ENCODE measurements around the gene TBC1D4.

Gene TBC1D4

DNA sequence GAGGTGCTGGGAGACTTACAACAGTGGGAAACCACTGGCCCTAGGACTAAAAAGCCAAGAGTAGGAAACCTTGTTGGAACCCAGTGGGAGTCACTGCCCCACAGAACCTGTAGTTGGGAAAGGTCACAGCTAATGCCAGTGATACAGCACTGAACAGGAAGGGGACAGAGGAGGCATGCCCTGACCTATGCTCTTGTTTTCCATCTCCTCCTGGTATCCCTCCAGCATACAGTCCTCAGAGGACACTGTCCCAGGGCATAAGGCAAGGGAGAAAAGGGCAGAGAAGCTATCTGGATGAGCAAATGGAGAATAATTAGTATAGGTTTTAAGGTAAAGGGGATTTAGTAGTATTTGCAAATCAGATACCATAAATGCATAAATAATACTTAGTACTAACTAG, 11.2 kb upstream of the TBC1D4 start:
- Mint-ChIP-seq H3K9me3 (no peaks in the 10 kb centered on the region), H3K4me3 (no peak overlapping the region), H3K27ac (no peak overlapping the region), H3K4me1 (no peaks in the 10 kb centered on the region), H3K36me3 (ENCODE audit: low read depth) (no peaks in the 10 kb centered on the region), H3K27me3 (ENCODE audit: low read depth) (peaks cover 3% of the 10 kb centered on the region)
- TF ChIP-seq, protein P1, sequence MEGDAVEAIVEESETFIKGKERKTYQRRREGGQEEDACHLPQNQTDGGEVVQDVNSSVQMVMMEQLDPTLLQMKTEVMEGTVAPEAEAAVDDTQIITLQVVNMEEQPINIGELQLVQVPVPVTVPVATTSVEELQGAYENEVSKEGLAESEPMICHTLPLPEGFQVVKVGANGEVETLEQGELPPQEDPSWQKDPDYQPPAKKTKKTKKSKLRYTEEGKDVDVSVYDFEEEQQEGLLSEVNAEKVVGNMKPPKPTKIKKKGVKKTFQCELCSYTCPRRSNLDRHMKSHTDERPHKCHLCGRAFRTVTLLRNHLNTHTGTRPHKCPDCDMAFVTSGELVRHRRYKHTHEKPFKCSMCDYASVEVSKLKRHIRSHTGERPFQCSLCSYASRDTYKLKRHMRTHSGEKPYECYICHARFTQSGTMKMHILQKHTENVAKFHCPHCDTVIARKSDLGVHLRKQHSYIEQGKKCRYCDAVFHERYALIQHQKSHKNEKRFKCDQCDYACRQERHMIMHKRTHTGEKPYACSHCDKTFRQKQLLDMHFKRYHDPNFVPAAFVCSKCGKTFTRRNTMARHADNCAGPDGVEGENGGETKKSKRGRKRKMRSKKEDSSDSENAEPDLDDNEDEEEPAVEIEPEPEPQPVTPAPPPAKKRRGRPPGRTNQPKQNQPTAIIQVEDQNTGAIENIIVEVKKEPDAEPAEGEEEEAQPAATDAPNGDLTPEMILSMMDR (IDR thresholded peaks at IDR 0.05; ENCODE audit: unreplicated experiment in 3 of 3) = no peak

DNA sequence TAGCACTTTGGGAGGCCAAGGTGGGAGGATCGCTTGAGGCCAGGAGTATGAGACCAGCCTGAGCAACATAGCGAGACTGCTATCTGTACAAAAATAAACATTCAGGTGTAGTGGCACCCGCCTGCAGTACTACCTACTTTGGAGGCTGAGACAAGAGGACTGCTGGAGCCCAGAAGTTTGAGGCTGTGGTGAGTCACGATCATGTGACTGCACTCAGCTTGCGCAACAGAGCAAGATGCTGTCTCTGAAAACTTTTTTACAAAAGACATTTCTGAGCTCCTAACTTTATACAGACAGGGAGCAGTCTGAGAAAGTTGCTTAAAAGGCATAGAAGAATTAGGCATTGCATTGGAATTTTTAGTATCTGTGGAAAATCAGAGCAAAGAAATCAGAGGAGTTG, 10.4 kb upstream of the TBC1D4 start:
- H3K4me1 Mint-ChIP-seq = no peaks in the 10 kb centered on the region
- H3K4me3 Mint-ChIP-seq = no peak overlapping the region
- no peaks in the 10 kb centered on the region for H3K9me3 Mint-ChIP-seq
- TF ChIP-seq, protein P1 (IDR thresholded peaks at IDR 0.05; ENCODE audit: unreplicated experiment in 3 of 3) = no peak
- no peak overlapping the region for H3K27ac Mint-ChIP-seq
- no peaks in the 10 kb centered on the region for H3K36me3 Mint-ChIP-seq (ENCODE audit: low read depth)
- H3K27me3 Mint-ChIP-seq (ENCODE audit: low read depth) = peaks cover 3% of the 10 kb centered on the region

DNA sequence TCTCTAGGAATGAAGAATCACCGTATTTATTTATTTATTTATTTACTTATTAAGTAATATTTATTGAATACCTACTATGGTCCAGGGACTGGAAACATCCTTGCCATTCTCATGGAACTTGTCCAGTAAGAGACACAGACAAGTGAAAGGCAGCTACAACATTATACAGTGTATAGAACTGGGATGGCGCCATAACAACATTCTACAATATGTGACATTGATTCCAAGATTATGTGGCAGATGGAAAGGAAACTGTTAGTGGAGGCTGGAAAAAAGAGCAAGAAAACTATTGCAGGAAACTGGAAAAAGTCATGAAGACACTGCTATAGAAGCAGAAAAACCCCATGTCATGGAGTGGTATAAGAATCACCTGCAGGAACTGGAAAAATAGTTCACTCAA, 9.4 kb upstream of the TBC1D4 start:
- H3K27me3 Mint-ChIP-seq (ENCODE audit: low read depth) = peaks cover 3% of the 10 kb centered on the region
- H3K4me1 Mint-ChIP-seq = no peaks in the 10 kb centered on the region
- H3K36me3 Mint-ChIP-seq (ENCODE audit: low read depth) = no peaks in the 10 kb centered on the region
- no peak overlapping the region for H3K4me3 Mint-ChIP-seq
- H3K9me3 Mint-ChIP-seq = no peaks in the 10 kb centered on the region
- H3K27ac Mint-ChIP-seq = no peak overlapping the region
- TF ChIP-seq, protein P1 (IDR thresholded peaks at IDR 0.05; ENCODE audit: unreplicated experiment in 3 of 3) = no peak

DNA sequence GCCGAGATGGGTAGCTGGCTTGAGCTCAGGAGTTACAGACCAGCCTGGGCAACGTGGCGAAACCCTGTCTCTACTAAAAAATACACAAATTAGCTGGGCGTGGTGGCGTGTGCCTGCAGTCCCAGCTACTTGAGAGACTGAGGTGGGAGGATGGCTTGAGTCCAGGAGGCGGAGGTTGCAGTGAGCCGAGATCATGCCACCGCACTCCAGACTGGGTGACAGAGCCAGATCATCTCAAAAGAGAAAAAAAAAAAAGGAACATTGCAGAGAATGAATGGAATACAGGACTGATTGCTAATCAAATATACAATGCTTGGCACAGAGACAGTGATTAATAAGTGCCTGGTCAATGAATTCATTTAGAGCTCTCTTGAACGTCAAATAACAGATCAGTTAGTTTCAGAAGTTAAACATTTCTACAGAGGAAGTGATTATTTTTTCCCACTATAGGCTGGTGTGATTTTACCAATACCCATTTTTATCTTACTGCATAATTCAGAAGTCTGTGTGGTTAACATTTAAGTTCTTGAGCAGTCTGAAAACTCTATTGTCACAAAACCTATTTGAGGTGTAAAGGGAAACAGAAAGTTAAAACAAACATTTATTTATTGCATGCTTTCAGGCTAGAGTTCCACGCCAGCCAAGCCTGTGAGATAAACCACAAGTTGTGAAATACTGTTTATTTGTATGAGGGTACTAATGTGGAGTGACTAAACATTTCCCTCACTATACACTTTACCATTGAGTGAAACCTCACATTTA, 7.7 kb upstream of the TBC1D4 start:
- Mint-ChIP-seq H3K36me3 (ENCODE audit: low read depth) (no peaks in the 10 kb centered on the region), H3K27me3 (ENCODE audit: low read depth) (peaks cover 6% of the 10 kb centered on the region), H3K9me3 (no peaks in the 10 kb centered on the region), H3K4me3 (no peak overlapping the region), H3K4me1 (no peaks in the 10 kb centered on the region), H3K27ac (no peak overlapping the region)
- TF ChIP-seq, protein P1 (IDR thresholded peaks at IDR 0.05; ENCODE audit: unreplicated experiment in 3 of 3) = no peak

DNA sequence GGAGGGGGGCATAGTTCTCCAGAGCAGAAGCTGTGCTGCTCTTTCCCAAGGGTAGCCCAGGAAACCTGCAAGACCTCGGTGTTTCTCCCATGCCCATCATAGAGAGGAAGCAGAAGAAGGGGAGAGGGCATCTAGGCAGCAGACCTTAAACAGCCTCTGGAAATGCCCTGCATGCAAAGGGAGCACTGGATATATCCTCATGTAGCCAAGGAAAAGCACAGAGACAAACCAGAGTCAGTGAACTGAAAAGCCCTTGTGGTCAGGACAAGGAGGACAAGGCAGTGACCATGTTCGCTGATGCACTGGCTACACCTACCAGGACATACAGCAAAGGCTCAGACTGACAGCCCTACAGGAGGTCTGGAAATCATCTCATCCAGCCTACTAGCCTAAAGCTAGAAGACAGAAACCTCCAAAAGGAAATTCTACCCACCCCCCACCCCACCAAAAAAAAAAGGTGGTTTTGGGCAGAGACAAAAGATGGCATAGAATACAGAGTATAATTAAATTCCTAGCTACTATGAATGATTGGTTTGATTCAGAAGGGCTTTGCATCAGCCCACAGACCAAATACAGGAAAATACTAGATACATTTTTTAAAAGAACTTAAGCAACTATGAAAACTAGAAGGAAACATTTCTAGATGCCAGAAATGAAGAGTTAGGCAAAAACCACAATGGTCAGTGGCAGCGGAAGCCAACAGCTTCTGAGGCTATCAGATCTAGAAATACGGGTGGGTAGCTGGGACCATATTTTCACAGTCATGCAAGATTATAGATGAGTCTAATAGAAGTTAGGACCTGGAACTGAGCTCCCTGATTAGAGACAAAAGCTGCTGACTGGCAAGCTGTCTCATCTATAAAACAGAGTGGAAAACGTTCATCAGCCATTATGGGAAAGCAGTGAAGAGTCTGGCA, 4.4 kb upstream of the TBC1D4 start:
- Mint-ChIP-seq H3K4me3 (no peak overlapping the region), H3K9me3 (no peaks in the 10 kb centered on the region), H3K36me3 (ENCODE audit: low read depth) (no peaks in the 10 kb centered on the region), H3K27ac (no peak overlapping the region), H3K27me3 (ENCODE audit: low read depth) (peaks cover 6% of the 10 kb centered on the region), H3K4me1 (no peaks in the 10 kb centered on the region)
- TF ChIP-seq, protein P1 (IDR thresholded peaks at IDR 0.05; ENCODE audit: unreplicated experiment in 3 of 3) = no peak

Measured in nephron (organoid).